GM06990 (cell line): ENCODE measurements around the gene EIF4E1B.

Experiments used
- DNase-seq: peaks from one replicate; pipeline ENCODE4 v3.0.0-alpha.2; 2011; ENCODE audit not compliant: insufficient read length; ENCODE audit errors: extremely low read depth
- H3K27me3 ChIP-seq: replicated peaks from 2 replicates; pipeline ENCODE4 v1.6.0; 2011; ENCODE audit warnings: low read length; ENCODE audit not compliant: control insufficient read depth, insufficient read depth
- H3K36me3 ChIP-seq: 2 replicates; pipeline ENCODE4 v1.5.1; 2011; ENCODE audit warnings: low read length; ENCODE audit not compliant: control insufficient read depth, insufficient read depth
- H3K4me3 ChIP-seq: replicated peaks from 2 replicates; pipeline ENCODE4 v1.5.1; 2011; ENCODE audit warnings: low read depth, mild to moderate bottlenecking, control low read depth, low read length
- CTCF ChIP-seq: IDR thresholded peaks from 2 replicates; pipeline ENCODE4 v1.5.1; 2011; ENCODE audit warnings: low read length, control low read depth, mild to moderate bottlenecking, inconsistent platforms; ENCODE audit not compliant: insufficient read depth, poor library complexity, severe bottlenecking

Gene EIF4E1B

GRCh38 chr5:176658007-176658599 lies 27.6 kb downstream of the EIF4E1B start:
- Histone ChIP-seq H3K36me3 (peaks cover 1% of the 10 kb centered on the region; the same call in 1 of the 2 replicates), H3K4me3 (no peak overlapping the region), H3K27me3 (no peaks in the 10 kb centered on the region)
- no peak for DNase-seq
- TF ChIP-seq CTCF, result peak; percentile 96

GRCh38 chr5:176658817-176659511 lies 28.5 kb downstream of the EIF4E1B start:
- H3K4me3 ChIP-seq, result peak overlapping the region; percentile 8; the same call in 1 of the 2 replicates
- no peak for DNase-seq
- TF ChIP-seq CTCF, result no peak
- peaks cover 1% of the 10 kb centered on the region; the same call in 1 of the 2 replicates for H3K36me3 ChIP-seq
- no peaks in the 10 kb centered on the region for H3K27me3 ChIP-seq

GRCh38 chr5:176659512-176659839 lies 29.0 kb downstream of the EIF4E1B start:
- Histone ChIP-seq H3K36me3 (peaks cover 1% of the 10 kb centered on the region; the same call in 1 of the 2 replicates), H3K27me3 (no peaks in the 10 kb centered on the region), H3K4me3 (no peak overlapping the region)
- no peak for DNase-seq
- TF ChIP-seq CTCF, result no peak

GRCh38 chr5:176659860-176660461 lies 29.5 kb downstream of the EIF4E1B start:
- no peak for DNase-seq
- Histone ChIP-seq H3K4me3 (no peak overlapping the region), H3K36me3 (peaks cover 1% of the 10 kb centered on the region; the same call in 1 of the 2 replicates), H3K27me3 (no peaks in the 10 kb centered on the region)
- no peak for TF ChIP-seq CTCF

- TF ChIP-seq CTCF, result no peak
- peaks cover 1% of the 10 kb centered on the region; the same call in 1 of the 2 replicates for H3K36me3 ChIP-seq
- no peak overlapping the region for H3K4me3 ChIP-seq
- DNase-seq, result no peak
- H3K27me3 ChIP-seq, result no peaks in the 10 kb centered on the region
Observed at GRCh38 chr5:176660530-176660859, 30.0 kb downstream of the EIF4E1B start.
